HG02884 (cell line): ENCODE data around the gene TSSK2.
"Not testable (repeated sequence)": the region's sequence is repeated elsewhere in the genome, so short reads cannot be mapped to it uniquely, and the experiment has no call there.

Experiments used
- ATAC-seq: cut with Tn5 transposase; IDR thresholded peaks from one replicate; pipeline ENCODE4 v1.9.1; 2021; ENCODE audit warnings: mild to moderate bottlenecking, moderate library complexity; ENCODE audit not compliant: unreplicated experiment

The TSSK2 gene

DNA sequence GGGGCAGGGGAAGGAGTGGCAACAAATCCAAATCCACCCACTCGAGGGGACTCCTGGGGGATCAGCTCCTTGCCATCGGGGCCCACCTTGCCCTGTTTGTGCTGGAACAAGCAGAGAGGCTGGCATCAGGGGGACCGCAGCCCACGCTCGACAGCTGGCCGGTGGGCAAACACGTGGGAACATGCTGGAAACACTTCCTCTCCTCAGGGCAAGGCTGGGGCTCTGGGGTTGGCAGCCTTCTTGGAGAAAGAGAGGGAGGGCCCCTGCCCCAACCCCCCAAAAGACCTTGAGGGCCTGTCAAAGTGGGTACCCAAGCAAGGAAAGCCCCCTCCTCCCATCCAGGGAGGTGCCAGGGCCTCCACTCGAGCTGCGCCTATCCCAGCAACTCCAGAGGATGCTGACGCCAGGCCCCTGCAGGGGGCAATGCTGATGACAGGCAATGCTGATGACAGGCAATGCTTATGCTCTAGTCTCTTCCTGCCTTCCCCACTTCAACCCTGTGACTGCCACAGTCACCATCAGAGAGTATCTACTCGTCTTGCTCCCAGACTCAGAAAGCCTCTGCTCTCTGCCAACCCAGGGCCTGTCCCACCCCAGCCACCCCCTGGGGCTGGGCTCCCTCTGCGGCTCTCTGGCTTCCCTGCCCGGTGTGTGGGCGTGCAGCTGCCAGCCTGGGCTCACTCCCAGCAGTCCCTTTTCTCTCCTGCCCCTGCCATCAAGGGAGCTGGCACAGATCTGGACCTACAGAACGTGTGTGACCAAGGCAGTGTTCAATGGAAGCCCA is 7.3 kb downstream of the TSSK2 start:
- ATAC-seq = no peak

DNA sequence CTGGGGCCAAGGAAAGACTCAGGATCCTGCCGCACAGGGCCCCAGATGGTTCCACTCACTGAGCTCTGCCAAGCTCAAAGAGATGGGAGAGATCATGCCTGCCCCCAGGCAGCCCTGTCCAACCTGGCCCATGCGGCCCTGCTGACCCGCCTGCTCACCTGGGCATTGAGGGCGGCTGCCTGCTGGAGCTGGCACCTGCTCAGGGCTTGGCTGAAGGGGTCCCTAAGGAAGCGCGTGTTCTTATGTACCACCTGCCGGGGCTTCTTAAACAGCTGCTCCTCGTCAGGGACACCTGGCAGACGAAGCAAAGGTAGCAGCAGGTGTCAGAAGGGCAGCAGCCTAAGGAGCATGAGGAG is 7.9 kb downstream of the TSSK2 start:
- ATAC-seq = no peak

DNA sequence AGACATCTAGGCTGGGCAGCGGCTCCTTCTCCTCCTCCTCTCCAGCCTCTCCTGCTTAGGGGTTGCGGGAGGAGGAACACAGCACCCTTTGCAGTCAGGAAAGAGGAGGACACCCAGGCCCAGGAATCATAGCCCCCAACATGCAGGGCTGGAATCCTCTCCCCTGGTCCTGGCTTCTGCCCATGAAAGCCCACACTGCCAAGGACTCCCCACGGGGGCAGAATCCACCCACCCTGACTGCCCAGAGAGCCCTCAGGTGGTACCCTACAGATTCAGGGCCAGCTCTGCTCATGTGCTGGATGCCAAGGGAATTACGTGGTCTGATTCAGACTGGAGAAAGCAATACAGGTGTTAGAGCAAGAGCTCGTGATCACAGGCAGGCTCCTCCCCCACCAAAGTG is 8.9 kb downstream of the TSSK2 start:
- no peak for ATAC-seq

DNA sequence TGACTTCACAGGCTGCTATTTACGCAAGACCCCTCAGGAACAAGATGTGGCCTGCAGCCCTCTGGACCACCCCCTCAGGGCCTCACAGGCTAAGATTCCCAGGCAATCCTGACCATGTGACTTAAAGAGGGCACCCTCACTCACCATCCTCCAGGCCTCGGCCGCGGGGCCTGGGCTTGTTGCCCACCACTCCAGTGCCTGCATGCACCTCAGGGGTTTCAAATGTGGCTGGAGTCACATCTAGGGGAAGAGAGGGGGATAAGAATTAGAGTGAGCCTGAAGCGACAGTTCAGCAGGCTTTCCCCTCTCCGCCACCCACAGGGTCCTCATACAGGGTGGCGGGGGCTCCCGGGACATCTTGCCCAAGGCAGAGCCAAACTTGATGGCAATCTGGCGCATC is 11.3 kb downstream of the TSSK2 start:
- no peak for ATAC-seq

DNA sequence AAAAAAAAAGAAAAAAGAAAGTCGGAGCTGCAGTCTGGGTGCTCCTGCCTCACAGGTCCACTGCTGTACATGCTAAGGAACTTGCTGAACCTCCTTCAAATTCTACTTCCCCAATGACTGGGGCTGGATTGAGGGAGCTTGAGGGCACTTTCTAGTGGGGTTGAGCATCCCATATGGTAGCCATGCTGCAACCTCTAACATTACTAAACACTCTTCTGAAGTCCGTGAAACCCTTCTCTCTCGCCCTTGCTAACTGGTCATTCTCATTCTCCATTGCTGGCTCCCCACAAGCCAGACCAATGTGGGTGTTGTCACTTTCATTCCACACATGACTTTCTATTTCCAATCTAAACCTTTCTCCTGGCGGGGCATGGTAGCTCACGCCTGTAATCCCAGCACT is 12.1 kb downstream of the TSSK2 start:
- ATAC-seq = no peak

DNA sequence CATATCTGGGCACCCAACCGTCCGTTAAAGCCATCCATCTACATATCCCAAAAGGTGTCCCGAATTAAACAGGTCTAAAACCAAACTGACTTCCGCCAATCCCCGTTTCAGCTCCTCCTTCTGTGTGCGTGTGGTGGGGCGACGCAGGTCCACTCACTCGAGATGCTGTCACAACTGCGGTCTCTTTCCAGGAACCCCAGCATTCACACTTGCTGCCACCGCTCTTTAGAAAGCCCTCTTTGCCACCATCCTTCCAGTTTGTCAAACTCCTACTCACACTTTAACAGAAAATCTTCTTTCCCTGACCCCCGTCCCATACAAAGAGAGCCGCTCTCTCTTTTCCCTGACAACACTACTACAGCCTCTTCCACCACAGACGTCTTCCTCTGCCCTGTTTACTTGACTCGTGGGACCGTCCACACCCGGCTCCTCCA is 12.9 kb downstream of the TSSK2 start:
- no peak for ATAC-seq

DNA sequence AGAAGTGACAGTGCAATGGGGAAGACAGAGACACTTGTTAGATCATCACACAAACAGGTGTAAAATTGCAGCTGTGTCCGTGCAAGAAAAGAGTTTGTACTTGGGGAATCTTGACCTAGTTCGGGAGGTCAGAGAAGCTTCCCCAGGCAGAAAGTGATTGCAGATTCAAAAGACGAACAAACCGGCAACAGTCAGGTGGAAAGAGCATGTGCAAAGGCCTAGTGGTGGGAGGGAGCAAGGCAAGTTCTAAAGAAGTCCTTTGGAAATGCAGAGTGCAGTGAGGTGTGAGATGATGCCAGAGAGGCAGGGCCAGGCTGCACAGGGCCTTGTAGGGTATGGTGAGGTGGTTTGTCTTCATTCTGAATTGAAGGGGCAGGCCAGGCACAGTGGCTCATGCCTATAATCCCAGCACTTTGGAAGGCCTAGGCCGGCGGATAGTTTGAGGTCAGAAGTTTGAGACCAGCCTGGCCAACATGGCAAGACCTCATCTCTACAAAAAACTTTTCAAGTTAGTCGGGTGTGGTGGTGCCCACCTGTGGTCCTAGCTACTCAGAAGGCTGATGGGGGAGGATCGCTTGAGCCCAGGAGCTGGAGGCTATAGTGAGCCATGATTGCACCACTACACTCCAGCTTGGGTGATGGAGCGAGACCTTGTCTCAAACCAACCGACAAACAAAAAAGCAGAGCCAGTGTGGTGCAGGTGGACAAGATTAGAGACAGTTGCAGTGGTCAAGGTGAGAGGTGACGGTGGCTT is 15.3 kb downstream of the TSSK2 start:
- no peak for ATAC-seq

DNA sequence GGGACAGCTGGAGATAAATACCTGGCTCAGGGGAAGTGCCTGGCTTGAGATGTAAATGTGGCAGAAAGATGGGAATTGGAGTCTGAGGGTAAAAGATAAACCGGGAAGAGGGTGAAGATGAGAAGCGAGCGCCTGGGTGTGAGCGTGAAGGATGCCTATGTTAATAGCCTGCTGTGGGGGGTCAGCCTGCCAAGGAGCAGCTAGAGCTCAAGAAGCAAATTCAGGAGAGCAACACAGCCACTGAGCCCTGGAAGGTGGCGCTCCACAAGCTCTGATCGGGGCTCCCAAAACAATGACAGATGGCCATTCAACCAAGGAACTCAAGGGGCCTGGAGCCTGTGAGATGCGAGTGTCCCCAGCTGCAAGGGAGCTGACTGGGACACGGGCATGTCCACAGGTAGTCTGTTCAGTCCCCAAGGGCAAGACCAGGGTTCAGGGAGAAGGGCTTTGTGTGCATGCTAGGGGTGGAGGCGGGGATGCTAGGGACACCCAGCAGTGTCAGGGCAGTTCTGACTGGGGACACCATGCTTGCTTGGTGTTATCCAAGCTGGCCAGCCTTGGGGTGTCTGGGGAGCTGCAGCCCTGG is 16.2 kb downstream of the TSSK2 start:
- no peak for ATAC-seq

DNA sequence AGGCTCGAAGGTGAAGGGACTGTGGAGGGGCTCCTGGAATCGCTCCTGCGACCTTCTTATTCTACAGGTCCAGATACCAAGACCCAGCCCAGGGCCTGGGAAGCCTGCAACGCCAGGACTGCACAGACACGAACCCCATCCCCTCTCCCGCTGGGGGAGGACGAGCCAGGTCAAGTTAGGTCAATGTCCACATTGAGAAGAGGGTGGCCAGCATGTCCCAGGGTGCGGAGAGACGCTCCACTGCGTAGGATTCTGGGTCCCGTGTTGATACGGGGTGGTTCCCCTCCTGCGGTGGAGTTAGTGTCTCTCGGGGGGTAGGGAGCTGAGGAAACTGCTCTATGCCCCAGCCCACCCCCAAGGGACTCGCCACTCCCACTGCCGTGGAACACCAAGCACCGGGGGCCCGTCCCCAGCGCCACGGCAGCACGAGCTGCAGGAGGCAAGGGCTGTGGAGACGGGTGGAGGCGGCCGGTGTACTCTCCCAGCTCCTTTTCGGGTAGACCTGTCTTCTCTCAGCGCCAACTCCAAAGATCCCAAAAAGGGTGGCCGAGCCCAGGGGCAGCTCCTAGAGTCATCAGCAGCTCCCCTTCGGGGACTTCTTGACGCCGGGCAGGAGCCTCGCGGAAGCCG is 17.4 kb downstream of the TSSK2 start:
- no peak for ATAC-seq

DNA sequence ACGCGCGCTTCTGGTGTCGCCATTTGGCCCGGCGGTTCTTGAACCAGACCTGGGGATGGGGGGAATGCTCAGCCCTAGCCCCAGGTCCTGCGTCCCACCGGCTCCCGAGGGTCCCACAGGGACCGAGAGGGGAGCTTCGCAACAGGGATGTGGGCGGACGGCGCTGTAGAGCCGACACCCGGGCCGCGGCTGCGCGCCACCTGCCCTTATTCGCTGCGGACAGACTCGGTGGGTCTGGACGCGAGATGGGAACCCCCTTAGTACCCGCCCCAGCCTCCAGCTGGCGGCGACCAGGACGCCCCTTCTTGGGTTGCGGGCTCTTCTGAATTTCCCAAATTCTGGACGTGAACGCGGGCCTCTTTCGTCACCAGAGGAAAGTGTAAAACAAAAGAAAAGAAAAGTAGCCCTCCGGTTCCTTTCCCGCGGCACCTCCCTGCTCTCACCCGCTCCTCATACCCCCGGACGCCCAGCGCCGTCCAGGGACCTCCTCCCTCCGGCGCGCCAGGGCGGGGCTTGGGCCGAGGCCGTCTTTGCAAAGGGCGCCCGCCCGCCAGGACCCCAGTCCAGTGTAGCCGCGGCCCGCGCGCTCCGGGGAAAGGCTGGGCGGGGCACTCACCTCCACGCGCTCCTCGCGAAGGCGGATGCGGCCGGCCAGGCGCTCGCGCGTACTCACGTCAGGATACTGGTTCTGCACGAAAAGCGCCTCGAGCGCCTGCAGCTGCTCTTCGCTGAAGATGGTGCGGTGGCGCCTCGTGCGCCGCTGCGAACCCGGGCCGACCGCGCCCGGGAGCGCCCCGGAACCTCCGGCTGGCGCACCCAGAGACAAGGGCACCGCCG is 18.2 kb downstream of the TSSK2 start:
- ATAC-seq = no peak

DNA sequence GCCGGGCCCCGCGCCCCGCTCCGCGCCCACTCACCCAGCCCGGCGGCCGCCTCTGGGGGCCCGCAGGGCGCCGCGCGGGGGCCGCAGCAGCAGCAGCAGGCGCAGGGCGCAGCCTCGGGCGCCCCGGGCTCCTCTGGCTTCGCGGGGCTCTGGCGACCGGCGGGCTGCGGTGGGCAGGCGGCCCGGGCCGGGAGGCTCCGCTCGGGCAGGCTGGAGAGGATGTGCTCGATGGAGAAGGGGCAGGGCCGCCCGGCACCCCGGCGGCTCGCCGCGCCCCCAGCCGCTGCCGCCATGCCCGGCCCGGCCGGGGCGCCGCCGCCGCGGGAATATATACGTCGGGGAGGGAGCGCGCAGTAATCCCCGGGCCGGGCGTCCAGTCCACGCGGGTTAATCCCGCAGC is 18.9 kb downstream of the TSSK2 start, which contains the start of gene GSC2:
Gene GSC2, minus strand, starts transcription at position 302 of the 400 bp plus-strand sequence. Its CDS starts 9 bp downstream, at position 293.
- no peak for ATAC-seq

DNA sequence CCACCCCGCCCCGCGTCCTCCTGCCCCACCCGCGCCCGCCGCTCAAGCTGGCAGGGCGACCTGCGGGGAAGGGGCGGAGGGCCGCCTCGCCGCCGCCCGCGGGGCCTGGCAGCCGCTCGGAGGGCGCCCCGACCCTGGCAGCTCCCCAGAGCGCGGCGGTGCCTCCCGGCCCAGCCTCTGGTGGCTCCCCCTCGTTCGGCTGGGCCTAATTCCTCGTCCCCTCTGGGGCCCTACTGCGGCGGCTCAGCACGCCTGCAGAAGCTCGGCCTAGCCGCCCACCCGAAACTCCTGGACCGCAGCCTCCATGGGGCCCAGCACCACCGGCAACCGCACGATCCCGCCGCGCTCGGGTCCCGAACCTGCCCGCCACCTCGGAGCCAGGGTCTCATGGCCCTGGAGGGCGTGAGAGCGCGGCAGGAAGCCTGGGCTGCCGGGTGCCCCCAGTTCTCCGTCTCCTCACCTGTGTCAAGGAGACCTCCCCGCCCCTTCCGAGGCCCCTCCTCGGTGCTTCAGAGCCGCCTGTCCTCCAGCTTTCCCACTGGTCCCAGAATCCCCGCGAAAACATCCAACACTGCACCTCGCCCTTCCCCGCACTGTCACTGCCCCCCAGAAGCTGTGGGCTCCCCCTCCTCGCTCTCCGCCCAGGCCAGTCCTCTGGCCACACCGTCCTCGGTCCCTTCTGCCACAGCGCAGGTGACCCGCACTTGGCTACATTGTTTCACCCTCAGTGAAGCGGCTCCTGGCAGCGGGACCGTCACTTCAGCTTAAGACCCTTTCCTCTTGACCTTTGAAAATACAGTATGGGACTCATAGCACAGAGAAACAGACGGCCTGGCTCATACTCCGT is 19.6 kb downstream of the TSSK2 start:
- no peak for ATAC-seq

DNA sequence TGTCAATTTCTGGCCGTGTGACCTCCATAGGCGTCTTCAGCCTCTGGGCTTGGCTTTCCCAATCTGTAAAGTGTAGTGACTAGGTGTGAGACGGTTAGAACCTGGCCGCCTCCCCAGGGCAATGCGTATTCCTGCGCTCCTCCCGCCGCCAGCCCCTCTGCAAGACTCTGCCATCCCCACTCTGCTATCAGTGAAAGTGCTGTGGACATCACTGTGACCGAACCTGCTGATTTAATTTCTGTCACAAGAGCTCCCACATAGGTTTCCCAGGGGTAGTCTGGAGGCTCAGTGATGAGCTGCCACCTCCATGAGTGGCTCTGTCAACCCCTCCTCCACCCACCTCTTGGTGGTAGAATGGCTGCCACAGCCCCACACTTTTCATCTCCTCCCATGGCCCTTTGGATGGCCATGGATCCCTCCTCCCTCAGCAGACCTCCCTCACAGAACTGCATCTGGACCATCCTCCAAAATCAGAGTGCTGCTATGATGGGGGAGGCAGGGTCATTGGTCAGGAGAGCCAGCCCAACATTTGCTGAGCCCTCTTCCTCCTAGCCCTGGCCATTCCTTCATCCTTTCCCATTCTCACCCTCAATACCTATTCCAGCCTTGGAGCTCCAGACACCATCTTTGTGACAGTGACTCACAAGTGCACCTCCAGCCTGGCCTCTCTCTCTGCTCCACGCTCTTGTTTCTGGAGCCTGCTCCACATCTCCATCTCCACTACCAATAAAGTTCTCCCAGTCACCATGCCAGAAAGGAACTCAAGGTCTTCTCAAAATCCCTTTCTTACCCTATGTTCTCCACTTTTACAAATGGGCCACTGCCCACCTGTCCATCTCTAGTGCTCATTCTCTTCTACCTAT is 20.5 kb downstream of the TSSK2 start:
- no peak for ATAC-seq

DNA sequence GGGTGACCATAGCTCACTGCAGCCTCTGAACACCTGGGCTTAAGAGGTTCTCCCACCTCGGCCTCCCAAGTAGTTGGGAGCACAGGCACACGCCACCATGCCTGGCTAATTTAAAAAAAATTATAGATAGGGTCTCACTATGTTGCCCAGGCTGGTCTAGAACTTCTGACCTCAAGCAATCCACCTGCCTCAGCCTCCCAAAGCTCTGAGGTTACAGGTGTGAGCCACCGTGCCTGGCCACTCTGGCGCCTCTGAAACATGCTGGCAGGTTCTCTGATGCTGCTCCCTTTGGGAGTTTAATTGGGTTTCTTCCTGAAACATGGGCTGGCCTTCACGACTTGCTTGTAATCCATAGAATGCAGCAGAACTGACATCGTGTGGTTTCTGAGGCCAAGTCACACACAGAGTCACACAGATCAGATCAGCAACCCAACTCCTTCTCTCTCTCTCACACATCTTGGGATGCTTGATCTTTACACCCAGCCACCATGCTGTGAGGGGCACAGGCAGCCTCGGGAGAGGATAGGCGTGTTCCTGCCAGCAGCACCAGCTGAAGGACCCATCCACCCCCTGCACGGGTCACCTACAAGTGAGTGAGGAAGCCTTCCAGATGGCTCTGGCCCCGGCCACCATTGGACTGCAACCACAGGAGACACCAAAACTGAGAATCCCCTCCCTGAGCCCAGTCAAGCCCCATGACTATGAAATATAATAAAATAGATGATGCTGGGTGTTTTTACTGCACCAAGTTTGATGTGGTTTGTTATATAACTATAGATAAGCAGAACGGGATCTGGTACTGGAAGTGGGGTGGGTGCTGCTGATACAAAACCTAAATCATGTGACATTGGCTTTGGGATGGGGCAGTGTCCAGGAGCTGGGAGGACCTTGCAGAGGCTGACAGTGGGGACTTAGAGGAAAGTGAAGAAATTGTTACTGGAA is 22.1 kb downstream of the TSSK2 start:
- no peak for ATAC-seq

DNA sequence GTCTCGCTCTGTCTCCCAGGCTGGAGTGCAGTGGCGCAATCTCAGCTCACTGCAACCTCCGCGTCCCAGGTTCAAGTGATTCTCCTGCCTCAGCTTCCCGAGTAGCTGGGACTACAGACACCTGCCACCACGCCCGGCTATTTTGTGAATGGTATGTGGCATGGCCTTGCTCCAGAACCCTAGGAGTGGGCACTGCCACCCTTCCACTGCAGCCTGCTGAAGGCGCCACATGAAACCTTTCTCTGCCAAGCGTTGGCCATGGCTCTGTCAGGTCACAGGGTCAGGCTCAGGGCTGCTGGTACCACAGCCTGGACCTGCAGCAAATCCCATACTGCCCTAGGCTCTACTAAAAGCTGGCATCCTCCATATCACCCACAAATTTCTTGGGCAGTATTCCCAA is 25.0 kb downstream of the TSSK2 start:
- not testable (repeated sequence) for ATAC-seq

DNA sequence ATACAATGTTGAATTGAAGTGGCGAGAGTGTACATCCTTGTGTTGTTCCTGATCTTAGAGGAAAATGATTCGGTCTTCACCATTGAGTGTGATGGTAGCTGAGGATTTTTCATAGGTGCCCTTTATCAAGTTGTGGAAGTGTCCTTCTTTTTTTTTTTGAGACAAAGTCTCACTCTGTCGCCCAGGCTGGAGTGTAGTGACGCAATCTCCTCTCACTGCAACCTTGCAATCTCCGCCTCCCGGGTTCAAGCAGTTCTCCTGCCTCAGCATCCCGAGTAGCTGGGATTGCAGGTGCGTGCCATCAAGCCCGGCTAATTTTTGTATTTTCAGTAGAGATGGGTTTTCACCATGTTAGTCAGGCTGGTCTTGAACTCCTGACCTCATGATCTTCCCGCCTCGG is 27.5 kb downstream of the TSSK2 start:
- ATAC-seq = not testable (repeated sequence)

DNA sequence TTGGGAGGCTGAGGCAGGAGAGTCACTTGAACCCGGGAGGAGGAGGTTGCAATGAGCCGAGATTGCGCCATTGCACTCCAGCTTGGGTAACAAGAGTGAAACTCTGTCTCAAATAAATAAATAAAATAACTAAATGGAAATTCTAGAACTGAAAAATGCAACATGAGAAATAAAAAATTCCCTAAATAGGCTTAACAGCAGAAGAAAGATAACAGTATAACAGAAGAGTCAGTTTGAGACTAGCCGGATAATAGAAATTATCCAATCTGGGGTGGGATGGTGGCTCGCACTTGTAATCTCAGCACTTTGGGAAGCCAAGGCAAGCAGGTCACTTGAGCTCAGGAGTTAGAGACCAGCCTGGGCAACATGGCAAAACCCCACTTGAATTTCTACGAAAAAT is 33.3 kb downstream of the TSSK2 start:
- ATAC-seq = no peak

DNA sequence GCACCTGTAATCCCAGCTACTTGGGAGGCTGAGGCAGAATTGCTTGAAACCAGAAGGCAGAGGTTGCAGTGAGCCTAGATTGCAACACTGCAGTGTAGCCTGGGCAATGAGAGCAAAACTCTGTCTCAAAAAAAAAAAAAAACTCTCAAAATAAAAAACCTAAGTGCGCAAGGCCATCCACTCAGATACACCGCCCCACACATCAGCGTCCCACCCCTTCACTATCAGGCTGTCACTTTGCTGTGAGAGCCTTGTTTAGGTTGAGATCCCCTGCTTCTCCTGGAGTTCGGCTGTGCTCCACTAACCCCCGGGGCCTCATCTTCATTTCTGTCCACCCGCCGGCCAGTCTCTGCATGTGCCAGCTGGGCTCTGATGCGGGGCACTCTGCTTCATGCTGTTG is 35.3 kb downstream of the TSSK2 start:
- no peak for ATAC-seq
